ENCODE data around the gene RSPH3.

DNA sequence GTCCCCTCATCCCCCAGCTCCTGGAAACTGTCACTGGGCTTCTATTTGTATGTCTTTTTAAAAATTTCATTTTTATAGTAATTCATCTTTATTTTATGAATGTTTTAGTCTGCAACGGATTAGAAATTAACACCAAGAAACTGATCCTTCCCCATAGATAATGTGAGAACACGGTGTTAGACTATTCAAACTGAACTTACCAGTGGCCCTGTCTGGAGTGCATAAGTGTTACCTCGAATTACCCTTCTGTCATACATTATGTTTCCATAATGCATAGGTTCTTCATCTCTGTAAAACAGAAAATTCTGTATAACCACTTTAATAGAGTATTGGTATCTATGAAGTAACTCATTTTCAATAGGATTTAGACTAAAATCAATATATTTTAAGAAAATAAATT lies 6.4 kb downstream of the RSPH3 start:
- TF ChIP-seq, protein P1, sequence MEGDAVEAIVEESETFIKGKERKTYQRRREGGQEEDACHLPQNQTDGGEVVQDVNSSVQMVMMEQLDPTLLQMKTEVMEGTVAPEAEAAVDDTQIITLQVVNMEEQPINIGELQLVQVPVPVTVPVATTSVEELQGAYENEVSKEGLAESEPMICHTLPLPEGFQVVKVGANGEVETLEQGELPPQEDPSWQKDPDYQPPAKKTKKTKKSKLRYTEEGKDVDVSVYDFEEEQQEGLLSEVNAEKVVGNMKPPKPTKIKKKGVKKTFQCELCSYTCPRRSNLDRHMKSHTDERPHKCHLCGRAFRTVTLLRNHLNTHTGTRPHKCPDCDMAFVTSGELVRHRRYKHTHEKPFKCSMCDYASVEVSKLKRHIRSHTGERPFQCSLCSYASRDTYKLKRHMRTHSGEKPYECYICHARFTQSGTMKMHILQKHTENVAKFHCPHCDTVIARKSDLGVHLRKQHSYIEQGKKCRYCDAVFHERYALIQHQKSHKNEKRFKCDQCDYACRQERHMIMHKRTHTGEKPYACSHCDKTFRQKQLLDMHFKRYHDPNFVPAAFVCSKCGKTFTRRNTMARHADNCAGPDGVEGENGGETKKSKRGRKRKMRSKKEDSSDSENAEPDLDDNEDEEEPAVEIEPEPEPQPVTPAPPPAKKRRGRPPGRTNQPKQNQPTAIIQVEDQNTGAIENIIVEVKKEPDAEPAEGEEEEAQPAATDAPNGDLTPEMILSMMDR (IDR thresholded peaks at IDR 0.05): no peak
- TF ChIP-seq POLR2A (IDR thresholded peaks at IDR 0.05) (no peak), POLR2AphosphoS5 (IDR thresholded peaks at IDR 0.05) (no peak), EP300 (IDR thresholded peaks at IDR 0.05) (no peak)
